Measurements from ENCODE around the gene GRHPR.

The GRHPR gene

DNA sequence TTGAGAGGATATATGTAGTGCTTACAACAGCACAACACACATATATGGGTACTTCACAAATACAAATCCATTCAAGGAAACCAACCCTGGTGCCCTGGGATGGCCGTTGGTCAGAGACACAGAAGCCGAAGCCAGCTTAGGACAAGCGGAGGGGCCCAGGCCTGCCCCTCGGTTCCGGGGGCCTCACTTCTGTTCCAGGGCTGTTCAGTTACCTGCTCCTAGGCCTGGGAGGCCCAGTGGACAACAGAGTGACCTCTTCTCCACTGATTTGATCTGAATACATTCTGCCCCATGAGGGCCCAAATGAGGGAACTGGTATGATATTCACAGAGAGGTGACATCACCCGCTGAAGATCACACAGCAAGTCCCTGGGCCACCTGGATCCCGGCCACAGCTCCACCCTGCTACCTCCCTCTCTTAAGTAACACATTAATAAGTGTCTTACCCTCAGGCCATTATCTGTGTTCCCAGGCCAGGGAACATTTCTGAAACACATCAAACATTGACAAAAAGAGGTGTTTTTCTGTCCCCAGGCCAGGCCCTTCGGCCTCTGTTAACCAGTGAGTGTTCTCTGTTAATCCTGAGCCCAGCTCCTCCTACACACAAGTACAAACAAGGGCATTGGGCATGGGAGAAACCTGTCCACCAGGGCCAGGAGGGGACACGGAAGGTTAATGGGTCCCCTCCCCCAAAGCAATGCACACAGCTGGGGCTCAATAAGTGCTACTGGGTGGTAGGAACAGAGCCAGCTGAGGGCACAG lies 4.5 kb upstream of the GRHPR start:
- ChIA-PET CTCF (interaction anchor here (0.6 to 2.4 kb wide), 8 partner anchors 7 to 1892 kb away, joined by 3 to 14 read pairs (median 4); no protein-coding TSS in a partner anchor), POLR2A (interaction anchor here (1.3 kb wide), 1 partner anchor 68 kb away, joined by 4 read pairs; the partner anchor contains the start of gene POLR1E)
- H3K27ac ChIP-seq (ENCODE audit: extremely low read depth, low read depth, low read length), result no peak overlapping the region
- no peaks in the 10 kb centered on the region for H3K36me3 ChIP-seq (ENCODE audit: control insufficient read depth in 2 of 2, insufficient read depth in 1 of 2, low read length in 2 of 2)
- no peak overlapping the region for H3K4me3 ChIP-seq (ENCODE audit: low read depth, low read length)
- H3K9me3 ChIP-seq (ENCODE audit: control insufficient read depth, insufficient read depth, low read depth, low read length), result no peaks in the 10 kb centered on the region
- TF ChIP-seq ZNF792 (tag by site-specific recombination; IDR thresholded peaks at IDR 0.05) (no peak), SP7 (tag by site-specific recombination; IDR thresholded peaks at IDR 0.05) (no peak), FEZF1 (tag by site-specific recombination; IDR thresholded peaks at IDR 0.05) (no peak), ZNF211 (tag by site-specific recombination; IDR thresholded peaks at IDR 0.05; ENCODE audit: low read depth) (no peak), YY2 (tag by site-specific recombination; IDR thresholded peaks at IDR 0.05) (no peak), ZNF248 (tag by site-specific recombination; IDR thresholded peaks at IDR 0.05) (no peak), ZNF23 (tag by site-specific recombination; IDR thresholded peaks at IDR 0.05; ENCODE audit: borderline replicate concordance) (no peak), ZFP69B (tag by site-specific recombination; IDR thresholded peaks at IDR 0.05) (no peak), ZNF529 (tag by site-specific recombination; IDR thresholded peaks at IDR 0.05; ENCODE audit: insufficient replicate concordance) (no peak), ZNF561 (tag by site-specific recombination; IDR thresholded peaks at IDR 0.05; ENCODE audit: borderline replicate concordance) (no peak), ZNF521 (tag by site-specific recombination; IDR thresholded peaks at IDR 0.05) (no peak), ZNF202 (tag by site-specific recombination; IDR thresholded peaks at IDR 0.05; ENCODE audit: borderline replicate concordance) (no peak), ZNF138 (tag by site-specific recombination; IDR thresholded peaks at IDR 0.05; ENCODE audit: borderline replicate concordance) (no peak), ZNF335 (tag by site-specific recombination; conservative IDR thresholded peaks at IDR 0.05) (no peak)
- TF ChIP-seq, protein P1, sequence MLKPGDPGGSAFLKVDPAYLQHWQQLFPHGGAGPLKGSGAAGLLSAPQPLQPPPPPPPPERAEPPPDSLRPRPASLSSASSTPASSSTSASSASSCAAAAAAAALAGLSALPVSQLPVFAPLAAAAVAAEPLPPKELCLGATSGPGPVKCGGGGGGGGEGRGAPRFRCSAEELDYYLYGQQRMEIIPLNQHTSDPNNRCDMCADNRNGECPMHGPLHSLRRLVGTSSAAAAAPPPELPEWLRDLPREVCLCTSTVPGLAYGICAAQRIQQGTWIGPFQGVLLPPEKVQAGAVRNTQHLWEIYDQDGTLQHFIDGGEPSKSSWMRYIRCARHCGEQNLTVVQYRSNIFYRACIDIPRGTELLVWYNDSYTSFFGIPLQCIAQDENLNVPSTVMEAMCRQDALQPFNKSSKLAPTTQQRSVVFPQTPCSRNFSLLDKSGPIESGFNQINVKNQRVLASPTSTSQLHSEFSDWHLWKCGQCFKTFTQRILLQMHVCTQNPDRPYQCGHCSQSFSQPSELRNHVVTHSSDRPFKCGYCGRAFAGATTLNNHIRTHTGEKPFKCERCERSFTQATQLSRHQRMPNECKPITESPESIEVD (tag by site-specific recombination; IDR thresholded peaks at IDR 0.05), result no peak
- no peaks in the 10 kb centered on the region for H3K4me1 ChIP-seq (ENCODE audit: control insufficient read depth, insufficient read depth, low read length)

GRCh38 chr9:37419204-37419603 lies 3.3 kb upstream of the GRHPR start:
- ChIA-PET POLR2A (interaction anchor here (1.3 kb wide), 1 partner anchor 66 kb away, joined by 4 read pairs; the partner anchor contains the start of gene POLR1E), CTCF (interaction anchor here (1.2 to 2.4 kb wide), 2 partner anchors 9 to 12 kb away, joined by 8 to 14 read pairs; no protein-coding TSS in a partner anchor)
- Histone ChIP-seq H3K27ac (ENCODE audit: extremely low read depth, low read depth, low read length) (no peak overlapping the region), H3K9me3 (ENCODE audit: control insufficient read depth, insufficient read depth, low read depth, low read length) (no peaks in the 10 kb centered on the region), H3K4me3 (ENCODE audit: low read depth, low read length) (no peak overlapping the region), H3K36me3 (ENCODE audit: control insufficient read depth in 2 of 2, insufficient read depth in 1 of 2, low read length in 2 of 2) (peaks cover 0 to 4% of the 10 kb centered on the region in 2 experiments; a peak in 1 of 3 replicates), H3K4me1 (ENCODE audit: control insufficient read depth, insufficient read depth, low read length) (no peaks in the 10 kb centered on the region)
- TF ChIP-seq ZNF529 (tag by site-specific recombination; IDR thresholded peaks at IDR 0.05; ENCODE audit: insufficient replicate concordance) (no peak), ZNF48 (tag by site-specific recombination; IDR thresholded peaks at IDR 0.05) (no peak), ZNF175 (tag by site-specific recombination; IDR thresholded peaks at IDR 0.05) (no peak), ZNF302 (tag by site-specific recombination; IDR thresholded peaks at IDR 0.05; ENCODE audit: low read depth) (no peak), YY1 (tag by site-specific recombination; IDR thresholded peaks at IDR 0.05) (no peak), ZNF133 (tag by site-specific recombination; IDR thresholded peaks at IDR 0.05) (no peak), ZNF571 (tag by site-specific recombination; IDR thresholded peaks at IDR 0.05) (no peak), ZNF830 (tag by site-specific recombination; IDR thresholded peaks at IDR 0.05; ENCODE audit: low read depth) (no peak), ZNF449 (tag by site-specific recombination; IDR thresholded peaks at IDR 0.05) (no peak)
- TF ChIP-seq, protein P2, sequence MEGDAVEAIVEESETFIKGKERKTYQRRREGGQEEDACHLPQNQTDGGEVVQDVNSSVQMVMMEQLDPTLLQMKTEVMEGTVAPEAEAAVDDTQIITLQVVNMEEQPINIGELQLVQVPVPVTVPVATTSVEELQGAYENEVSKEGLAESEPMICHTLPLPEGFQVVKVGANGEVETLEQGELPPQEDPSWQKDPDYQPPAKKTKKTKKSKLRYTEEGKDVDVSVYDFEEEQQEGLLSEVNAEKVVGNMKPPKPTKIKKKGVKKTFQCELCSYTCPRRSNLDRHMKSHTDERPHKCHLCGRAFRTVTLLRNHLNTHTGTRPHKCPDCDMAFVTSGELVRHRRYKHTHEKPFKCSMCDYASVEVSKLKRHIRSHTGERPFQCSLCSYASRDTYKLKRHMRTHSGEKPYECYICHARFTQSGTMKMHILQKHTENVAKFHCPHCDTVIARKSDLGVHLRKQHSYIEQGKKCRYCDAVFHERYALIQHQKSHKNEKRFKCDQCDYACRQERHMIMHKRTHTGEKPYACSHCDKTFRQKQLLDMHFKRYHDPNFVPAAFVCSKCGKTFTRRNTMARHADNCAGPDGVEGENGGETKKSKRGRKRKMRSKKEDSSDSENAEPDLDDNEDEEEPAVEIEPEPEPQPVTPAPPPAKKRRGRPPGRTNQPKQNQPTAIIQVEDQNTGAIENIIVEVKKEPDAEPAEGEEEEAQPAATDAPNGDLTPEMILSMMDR (tag by site-specific recombination; IDR thresholded peaks at IDR 0.05), result no peak
